ENCODE results near the gene TRPV3.

The TRPV3 gene

DNA sequence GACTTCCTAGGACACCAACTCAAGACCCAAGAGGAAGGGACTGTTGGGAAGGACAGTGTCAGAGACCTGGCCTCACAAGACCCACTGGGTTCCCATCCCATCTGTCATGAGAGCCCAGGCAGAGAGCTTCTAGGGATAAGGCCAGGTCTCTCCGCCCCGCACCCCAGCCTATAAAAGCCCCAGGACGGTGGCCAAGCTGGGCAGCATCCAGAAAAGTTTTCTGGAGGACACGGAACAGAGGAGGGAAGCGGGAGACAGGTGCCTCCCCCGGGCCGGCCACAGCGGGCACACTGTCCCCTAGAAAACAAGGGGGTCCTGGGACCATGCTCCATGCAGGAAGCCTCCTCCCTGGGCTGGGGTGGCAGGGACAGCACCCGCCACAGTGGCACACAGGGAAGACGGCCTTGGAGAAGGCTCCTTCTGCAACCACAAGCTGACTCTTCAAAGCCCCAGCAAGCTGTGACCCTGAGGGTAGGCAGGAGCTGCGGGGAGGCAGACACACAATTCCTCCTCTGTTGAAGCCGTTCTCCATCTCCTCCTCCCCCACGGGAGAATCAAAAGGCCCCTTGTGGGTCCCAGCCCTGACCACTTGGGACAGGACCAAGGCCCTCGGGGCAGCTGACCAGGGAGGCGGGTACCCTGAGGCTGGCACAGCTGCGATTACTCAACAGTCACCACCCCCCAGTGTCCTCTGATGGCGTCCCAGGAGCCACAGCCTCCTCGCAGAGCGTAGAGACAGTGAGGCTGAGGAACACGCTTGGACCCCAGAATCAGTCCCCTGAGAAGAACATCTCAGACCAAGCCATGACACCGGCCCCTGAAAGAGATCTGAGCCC is 26.1 kb downstream of the TRPV3 start:
- Histone ChIP-seq H3K36me3 (ENCODE audit: control insufficient read depth in 4 of 4, insufficient read depth in 4 of 4, low read length in 3 of 4) (no peaks in the 10 kb centered on the region), H3K9me3 (ENCODE audit: control extremely low read depth in 1 of 5, control insufficient read depth in 4 of 5, insufficient read depth in 2 of 5, low read depth in 1 of 5, low read length in 4 of 5) (no peaks in the 10 kb centered on the region), H3K4me1 (ENCODE audit: control extremely low read depth in 1 of 4, control insufficient read depth in 4 of 4, insufficient read depth in 4 of 4, low read length in 3 of 4) (peaks cover 0 to 9% (median 8%) of the 10 kb centered on the region in 4 experiments), H3K27ac (ENCODE audit: insufficient read depth in 1 of 2, low read depth in 1 of 2, low read length in 2 of 2, poor library complexity in 1 of 2, severe bottlenecking in 2 of 2) (no peak overlapping the region), H3K27me3 (replicated peaks in 2 of 5; ENCODE audit: control insufficient read depth in 4 of 5, insufficient read depth in 5 of 5, low read length in 4 of 5) (no peaks in the 10 kb centered on the region), H3K4me3 (ENCODE audit: control insufficient read depth in 1 of 7, extremely low read depth in 1 of 7, insufficient read depth in 4 of 7, low read depth in 2 of 7, low read length in 6 of 7) (no peak overlapping the region)
- ChIA-PET POLR2A (no interaction called here), CTCF (no interaction called here)
- 88% methylated on average over 17 of the region's 21 CpGs for WGBS (ENCODE audit: insufficient coverage)
- DNase-seq: no peak

DNA sequence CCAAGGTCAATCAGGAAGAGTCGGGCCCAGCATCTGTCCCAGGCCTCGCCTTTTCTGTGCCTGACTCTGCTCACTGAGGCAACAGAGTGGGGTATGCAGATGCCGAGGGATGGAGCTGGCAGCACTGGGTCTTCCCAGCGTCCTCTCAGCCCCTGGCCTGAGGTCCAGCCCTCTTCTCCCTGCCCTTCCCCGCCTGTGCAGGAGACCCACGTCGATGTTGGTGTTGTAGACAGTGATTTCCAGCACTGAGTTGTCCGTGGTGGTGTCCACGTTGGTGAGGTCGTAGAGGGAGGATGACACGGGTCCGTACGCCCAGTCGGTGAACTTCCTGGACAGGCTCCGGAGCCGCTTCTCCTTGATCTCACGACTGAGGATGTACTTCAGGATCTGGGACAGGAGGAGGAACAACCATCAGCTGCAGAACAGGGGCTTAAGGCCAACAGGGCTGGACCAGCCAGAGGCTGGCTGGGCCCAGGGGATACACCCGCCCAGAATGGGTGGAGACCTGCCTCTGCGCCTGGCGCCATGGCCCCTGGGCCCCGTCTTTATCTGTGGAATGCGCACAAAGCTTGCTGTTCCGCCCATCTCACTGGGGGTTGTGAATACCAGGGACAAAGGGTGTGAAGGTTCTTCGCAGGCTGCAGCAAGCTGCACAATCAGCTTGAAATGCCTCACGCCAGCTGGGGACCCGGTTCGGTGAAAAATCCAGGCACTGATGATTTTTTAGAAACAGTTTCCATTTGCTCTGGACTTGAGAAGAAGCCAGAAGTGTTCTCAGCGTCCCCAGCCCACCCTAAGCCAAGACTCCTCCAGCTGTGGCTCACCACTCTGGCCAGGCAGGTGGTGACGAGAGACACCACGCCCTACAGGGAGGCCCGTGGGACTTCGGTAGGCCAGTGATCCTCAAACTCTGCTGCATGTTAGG is 27.5 kb downstream of the TRPV3 start:
- Histone ChIP-seq H3K4me3 (ENCODE audit: control insufficient read depth in 1 of 7, extremely low read depth in 1 of 7, insufficient read depth in 4 of 7, low read depth in 2 of 7, low read length in 6 of 7) (no peak overlapping the region), H3K4me1 (ENCODE audit: control extremely low read depth in 1 of 4, control insufficient read depth in 4 of 4, insufficient read depth in 4 of 4, low read length in 3 of 4) (peaks cover 0 to 4% (median 0%) of the 10 kb centered on the region in 4 experiments), H3K36me3 (ENCODE audit: control insufficient read depth in 4 of 4, insufficient read depth in 4 of 4, low read length in 3 of 4) (no peaks in the 10 kb centered on the region), H3K27ac (ENCODE audit: insufficient read depth in 1 of 2, low read depth in 1 of 2, low read length in 2 of 2, poor library complexity in 1 of 2, severe bottlenecking in 2 of 2) (no peak overlapping the region), H3K9me3 (ENCODE audit: control extremely low read depth in 1 of 5, control insufficient read depth in 4 of 5, insufficient read depth in 2 of 5, low read depth in 1 of 5, low read length in 4 of 5) (no peaks in the 10 kb centered on the region), H3K27me3 (replicated peaks in 2 of 5; ENCODE audit: control insufficient read depth in 4 of 5, insufficient read depth in 5 of 5, low read length in 4 of 5) (no peaks in the 10 kb centered on the region)
- DNase-seq: no peak
- WGBS (ENCODE audit: insufficient coverage): 90% methylated on average over 29 of the region's 32 CpGs
- ChIA-PET CTCF (no interaction called here), POLR2A (no interaction called here)

- no peaks in the 10 kb centered on the region for H3K9me3 ChIP-seq (ENCODE audit: control extremely low read depth in 1 of 5, control insufficient read depth in 4 of 5, insufficient read depth in 2 of 5, low read depth in 1 of 5, low read length in 4 of 5)
- H3K36me3 ChIP-seq (ENCODE audit: control insufficient read depth in 4 of 4, insufficient read depth in 4 of 4, low read length in 3 of 4): no peaks in the 10 kb centered on the region
- no peaks in the 10 kb centered on the region for H3K4me1 ChIP-seq (ENCODE audit: control extremely low read depth in 1 of 4, control insufficient read depth in 4 of 4, insufficient read depth in 4 of 4, low read length in 3 of 4)
- CTCF ChIA-PET: no interaction called here
- no peaks in the 10 kb centered on the region for H3K27me3 ChIP-seq (replicated peaks in 2 of 5; ENCODE audit: control insufficient read depth in 4 of 5, insufficient read depth in 5 of 5, low read length in 4 of 5)
- WGBS (ENCODE audit: insufficient coverage): 73% methylated on average over 10 of the region's 11 CpGs
- no peak for DNase-seq
- no peak overlapping the region for H3K4me3 ChIP-seq (ENCODE audit: control insufficient read depth in 1 of 7, extremely low read depth in 1 of 7, insufficient read depth in 4 of 7, low read depth in 2 of 7, low read length in 6 of 7)
- H3K27ac ChIP-seq (ENCODE audit: insufficient read depth in 1 of 2, low read depth in 1 of 2, low read length in 2 of 2, poor library complexity in 1 of 2, severe bottlenecking in 2 of 2): no peak overlapping the region
- POLR2A ChIA-PET: no interaction called here
These were observed 28.6 kb downstream of the TRPV3 start for GRCh38 chr17:3528880-3529511.

GRCh38 chr17:3528403-3528851 is 29.2 kb downstream of the TRPV3 start:
- no peak for DNase-seq
- no peaks in the 10 kb centered on the region for H3K36me3 ChIP-seq (ENCODE audit: control insufficient read depth in 4 of 4, insufficient read depth in 4 of 4, low read length in 3 of 4)
- no peaks in the 10 kb centered on the region for H3K9me3 ChIP-seq (ENCODE audit: control extremely low read depth in 1 of 5, control insufficient read depth in 4 of 5, insufficient read depth in 2 of 5, low read depth in 1 of 5, low read length in 4 of 5)
- POLR2A ChIA-PET: no interaction called here
- no peaks in the 10 kb centered on the region for H3K4me1 ChIP-seq (ENCODE audit: control extremely low read depth in 1 of 4, control insufficient read depth in 4 of 4, insufficient read depth in 4 of 4, low read length in 3 of 4)
- H3K27me3 ChIP-seq (replicated peaks in 2 of 5; ENCODE audit: control insufficient read depth in 4 of 5, insufficient read depth in 5 of 5, low read length in 4 of 5): no peaks in the 10 kb centered on the region
- CTCF ChIA-PET: no interaction called here
- H3K4me3 ChIP-seq (ENCODE audit: control insufficient read depth in 1 of 7, extremely low read depth in 1 of 7, insufficient read depth in 4 of 7, low read depth in 2 of 7, low read length in 6 of 7): no peak overlapping the region
- 75% methylated on average over 5 of the region's 14 CpGs for WGBS (ENCODE audit: insufficient coverage)
- no peak overlapping the region for H3K27ac ChIP-seq (ENCODE audit: insufficient read depth in 1 of 2, low read depth in 1 of 2, low read length in 2 of 2, poor library complexity in 1 of 2, severe bottlenecking in 2 of 2)

DNA sequence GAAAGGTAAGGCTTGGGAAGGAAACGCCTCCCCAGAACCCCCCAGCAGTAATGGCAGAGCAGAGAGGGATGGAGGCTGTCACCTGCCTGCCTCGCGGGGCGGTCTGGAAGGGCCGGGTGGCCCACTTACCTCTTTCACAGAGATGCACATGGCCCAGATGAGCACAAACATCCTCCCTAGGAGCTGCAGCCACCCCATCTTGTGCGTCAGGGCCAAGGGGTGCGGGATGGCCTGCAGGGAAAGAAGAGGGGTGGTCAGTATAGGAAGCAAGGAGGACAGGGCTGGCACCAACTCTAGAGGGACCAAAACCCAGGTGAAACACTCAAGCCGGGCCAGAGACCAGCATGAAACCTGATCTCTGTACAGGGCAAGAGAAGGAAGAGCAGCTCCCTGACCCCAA is 29.7 kb downstream of the TRPV3 start:
- DNase-seq: no peak
- Histone ChIP-seq H3K36me3 (ENCODE audit: control insufficient read depth in 4 of 4, insufficient read depth in 4 of 4, low read length in 3 of 4) (no peaks in the 10 kb centered on the region), H3K4me3 (ENCODE audit: control insufficient read depth in 1 of 7, extremely low read depth in 1 of 7, insufficient read depth in 4 of 7, low read depth in 2 of 7, low read length in 6 of 7) (no peak overlapping the region), H3K4me1 (ENCODE audit: control extremely low read depth in 1 of 4, control insufficient read depth in 4 of 4, insufficient read depth in 4 of 4, low read length in 3 of 4) (no peaks in the 10 kb centered on the region), H3K9me3 (ENCODE audit: control extremely low read depth in 1 of 5, control insufficient read depth in 4 of 5, insufficient read depth in 2 of 5, low read depth in 1 of 5, low read length in 4 of 5) (no peaks in the 10 kb centered on the region), H3K27me3 (replicated peaks in 2 of 5; ENCODE audit: control insufficient read depth in 4 of 5, insufficient read depth in 5 of 5, low read length in 4 of 5) (no peaks in the 10 kb centered on the region), H3K27ac (ENCODE audit: insufficient read depth in 1 of 2, low read depth in 1 of 2, low read length in 2 of 2, poor library complexity in 1 of 2, severe bottlenecking in 2 of 2) (no peak overlapping the region)
- 94% methylated on average over 4 of the region's 8 CpGs for WGBS (ENCODE audit: insufficient coverage)
- POLR2A ChIA-PET: no interaction called here
- CTCF ChIA-PET: no interaction called here

- Histone ChIP-seq H3K9me3 (ENCODE audit: control extremely low read depth in 1 of 5, control insufficient read depth in 4 of 5, insufficient read depth in 2 of 5, low read depth in 1 of 5, low read length in 4 of 5) (no peaks in the 10 kb centered on the region), H3K27ac (ENCODE audit: insufficient read depth in 1 of 2, low read depth in 1 of 2, low read length in 2 of 2, poor library complexity in 1 of 2, severe bottlenecking in 2 of 2) (no peak overlapping the region), H3K4me1 (ENCODE audit: control extremely low read depth in 1 of 4, control insufficient read depth in 4 of 4, insufficient read depth in 4 of 4, low read length in 3 of 4) (no peaks in the 10 kb centered on the region), H3K4me3 (ENCODE audit: control insufficient read depth in 1 of 7, extremely low read depth in 1 of 7, insufficient read depth in 4 of 7, low read depth in 2 of 7, low read length in 6 of 7) (no peak overlapping the region), H3K27me3 (replicated peaks in 2 of 5; ENCODE audit: control insufficient read depth in 4 of 5, insufficient read depth in 5 of 5, low read length in 4 of 5) (no peaks in the 10 kb centered on the region), H3K36me3 (ENCODE audit: control insufficient read depth in 4 of 4, insufficient read depth in 4 of 4, low read length in 3 of 4) (no peaks in the 10 kb centered on the region)
- ChIA-PET POLR2A (no interaction called here), CTCF (no interaction called here)
- no peak for DNase-seq
- 91% methylated on average over 4 of the region's 5 CpGs for whole genome bisulfite sequencing (ENCODE audit: insufficient coverage)
These were observed 30.1 kb downstream of the TRPV3 start for GRCh38 chr17:3527468-3527867.

DNA sequence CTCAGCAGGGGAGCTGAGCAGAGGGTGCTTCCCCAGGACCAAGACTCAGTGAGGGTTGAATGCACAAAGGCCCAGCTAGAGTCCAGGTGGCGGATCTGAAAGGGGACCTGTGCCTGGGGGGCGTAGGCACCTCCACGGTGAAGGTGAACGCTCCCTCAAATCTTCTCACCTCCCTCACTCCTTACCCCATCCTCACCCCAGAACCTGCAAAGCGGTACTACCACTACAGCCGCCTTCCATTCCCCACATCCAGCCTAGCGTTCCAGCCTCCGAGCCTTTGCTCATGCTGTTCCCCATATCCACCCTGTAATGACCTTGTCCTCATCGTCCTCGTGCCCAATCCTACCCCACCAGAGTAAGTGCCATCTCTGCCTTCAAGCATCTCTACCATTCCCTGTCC is 30.6 kb downstream of the TRPV3 start:
- Histone ChIP-seq H3K27ac (ENCODE audit: insufficient read depth in 1 of 2, low read depth in 1 of 2, low read length in 2 of 2, poor library complexity in 1 of 2, severe bottlenecking in 2 of 2) (no peak overlapping the region), H3K4me3 (ENCODE audit: control insufficient read depth in 1 of 7, extremely low read depth in 1 of 7, insufficient read depth in 4 of 7, low read depth in 2 of 7, low read length in 6 of 7) (no peak overlapping the region)

More for the DNA sequence above, 30.6 kb downstream of the TRPV3 start:
- 77% methylated on average over 9 of the region's 10 CpGs for WGBS (ENCODE audit: insufficient coverage)
- ChIA-PET CTCF (no interaction called here), POLR2A (no interaction called here)
- Histone ChIP-seq H3K36me3 (ENCODE audit: control insufficient read depth in 4 of 4, insufficient read depth in 4 of 4, low read length in 3 of 4) (no peaks in the 10 kb centered on the region), H3K4me1 (ENCODE audit: control extremely low read depth in 1 of 4, control insufficient read depth in 4 of 4, insufficient read depth in 4 of 4, low read length in 3 of 4) (no peaks in the 10 kb centered on the region), H3K9me3 (ENCODE audit: control extremely low read depth in 1 of 5, control insufficient read depth in 4 of 5, insufficient read depth in 2 of 5, low read depth in 1 of 5, low read length in 4 of 5) (no peaks in the 10 kb centered on the region), H3K27me3 (replicated peaks in 2 of 5; ENCODE audit: control insufficient read depth in 4 of 5, insufficient read depth in 5 of 5, low read length in 4 of 5) (no peaks in the 10 kb centered on the region)
- DNase-seq: no peak
